Stimulated activated CD8-positive, alpha-beta memory T cell treated with anti-CD3 and anti-CD28 coated beads, Interleukin-15, amount 100 ng/mL, for 4 hours (primary cell): Measurements from ENCODE around the gene ARHGEF10L.

Experiments used
- DNase-seq, 2 donors: peaks; one replicate each; pipeline ENCODE4 v3.0.0-alpha.2; 2020; ENCODE audit warnings: low read depth in 2 of 2

The ARHGEF10L gene

GRCh38 chr1:17594026-17594425 is 54.5 kb downstream of the ARHGEF10L start:
- DNase-seq, result no peak

- no peak for DNase-seq
These were observed 55.4 kb downstream of the ARHGEF10L start for GRCh38 chr1:17594690-17595601.

- DNase-seq, result no peak
These were observed 56.1 kb downstream of the ARHGEF10L start for GRCh38 chr1:17595602-17595925.

- no peak for DNase-seq
These were observed 56.7 kb downstream of the ARHGEF10L start for GRCh38 chr1:17596186-17596585.

- no peak for DNase-seq
These were observed 57.4 kb downstream of the ARHGEF10L start for GRCh38 chr1:17596651-17597509.

- no peak for DNase-seq
These were observed 58.2 kb downstream of the ARHGEF10L start for GRCh38 chr1:17597651-17598050.

- DNase-seq, result no peak
These were observed 58.8 kb downstream of the ARHGEF10L start for GRCh38 chr1:17598251-17598650.

- DNase-seq, result no peak
These were observed 59.9 kb downstream of the ARHGEF10L start for GRCh38 chr1:17599291-17599953.

GRCh38 chr1:17599954-17600300 is 60.4 kb downstream of the ARHGEF10L start:
- no peak for DNase-seq

- no peak for DNase-seq
These were observed 60.8 kb downstream of the ARHGEF10L start for GRCh38 chr1:17600321-17600720.

- DNase-seq, result no peak
These were observed 62.3 kb downstream of the ARHGEF10L start for GRCh38 chr1:17601643-17602382.

- DNase-seq, result no peak
These were observed 63.8 kb downstream of the ARHGEF10L start for GRCh38 chr1:17603091-17603841.

GRCh38 chr1:17605582-17606344 is 66.3 kb downstream of the ARHGEF10L start:
- DNase-seq, result no peak

- no peak for DNase-seq
These were observed 67.4 kb downstream of the ARHGEF10L start for GRCh38 chr1:17606826-17607440.

GRCh38 chr1:17607644-17608581 is 68.4 kb downstream of the ARHGEF10L start:
- DNase-seq, result no peak

- DNase-seq, result no peak
These were observed 70.0 kb downstream of the ARHGEF10L start for GRCh38 chr1:17609529-17609928.

GRCh38 chr1:17610085-17610484 is 70.6 kb downstream of the ARHGEF10L start:
- no peak for DNase-seq

GRCh38 chr1:17610713-17611112 is 71.2 kb downstream of the ARHGEF10L start:
- DNase-seq, result no peak

GRCh38 chr1:17611991-17612390 is 72.5 kb downstream of the ARHGEF10L start:
- no peak for DNase-seq
